Gastrocnemius medialis (tissue), 4 donors: ENCODE results near the gene DUSP2.

ENCODE experiments used
- POLR2A ChIP-seq, 2 donors: fragments of 450-650 bp; IDR thresholded peaks; one replicate each; pipeline ENCODE4 v1.6.1; 2017; ENCODE audit warnings: antibody characterized with exemption in 2 of 2, mild to moderate bottlenecking in 2 of 2, moderate library complexity in 2 of 2
- TF ChIP-seq, protein P1 (sequence below), 5 experiments: fragments of 450-650 bp in 3 of 5; fragments of 200-600 bp in 2 of 5; sonication (generic) in 2 of 5; IDR thresholded peaks in 4 of 5; conservative IDR thresholded peaks in 1 of 5; 1 replicate in 4 of 5; 2 replicates in 1 of 5; pipeline ENCODE4 v1.5.1; 2016 to 2019; ENCODE audit warnings: antibody characterized with exemption in 5 of 5, mild to moderate bottlenecking in 3 of 5, moderate library complexity in 3 of 5

DNA sequence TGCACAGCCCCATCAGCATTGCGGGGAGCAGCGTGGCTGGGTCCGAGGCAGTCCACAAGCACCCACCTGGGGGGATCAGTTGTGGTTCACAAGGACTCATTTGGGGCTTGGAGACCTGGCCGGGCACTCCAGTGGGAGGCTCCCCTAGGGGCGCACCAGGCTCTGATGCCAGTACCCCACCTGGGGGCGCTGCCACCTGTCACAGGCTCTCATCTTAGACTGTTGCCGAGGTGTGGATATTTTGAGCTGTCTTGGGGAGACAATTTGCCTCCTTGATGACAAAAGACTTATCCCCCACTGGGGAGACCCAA lies 31.9 kb downstream of the DUSP2 start:
- TF ChIP-seq, protein P1, sequence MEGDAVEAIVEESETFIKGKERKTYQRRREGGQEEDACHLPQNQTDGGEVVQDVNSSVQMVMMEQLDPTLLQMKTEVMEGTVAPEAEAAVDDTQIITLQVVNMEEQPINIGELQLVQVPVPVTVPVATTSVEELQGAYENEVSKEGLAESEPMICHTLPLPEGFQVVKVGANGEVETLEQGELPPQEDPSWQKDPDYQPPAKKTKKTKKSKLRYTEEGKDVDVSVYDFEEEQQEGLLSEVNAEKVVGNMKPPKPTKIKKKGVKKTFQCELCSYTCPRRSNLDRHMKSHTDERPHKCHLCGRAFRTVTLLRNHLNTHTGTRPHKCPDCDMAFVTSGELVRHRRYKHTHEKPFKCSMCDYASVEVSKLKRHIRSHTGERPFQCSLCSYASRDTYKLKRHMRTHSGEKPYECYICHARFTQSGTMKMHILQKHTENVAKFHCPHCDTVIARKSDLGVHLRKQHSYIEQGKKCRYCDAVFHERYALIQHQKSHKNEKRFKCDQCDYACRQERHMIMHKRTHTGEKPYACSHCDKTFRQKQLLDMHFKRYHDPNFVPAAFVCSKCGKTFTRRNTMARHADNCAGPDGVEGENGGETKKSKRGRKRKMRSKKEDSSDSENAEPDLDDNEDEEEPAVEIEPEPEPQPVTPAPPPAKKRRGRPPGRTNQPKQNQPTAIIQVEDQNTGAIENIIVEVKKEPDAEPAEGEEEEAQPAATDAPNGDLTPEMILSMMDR (IDR thresholded peaks at IDR 0.05 in 4 of 5, conservative IDR thresholded peaks at IDR 0.05 in 1 of 5), result no peak
- TF ChIP-seq POLR2A (IDR thresholded peaks at IDR 0.05), result no peak
